ENCODE data around the gene SELENOV. TPM values are rescaled to one million over a fixed set of nuclear protein-coding genes. Genes with fewer than 3 reads are reported as not detected.
"Not testable (repeated sequence)": the region's sequence is repeated elsewhere in the genome, so short reads cannot be mapped to it uniquely, and the experiment has no call there.

The SELENOV gene
- total RNA-seq, 1 experiment from 2014 or later: 0.80 TPM

GRCh38 chr19:39475748-39476147 is 39.2 kb upstream of the SELENOV start:
- DNase-seq (ENCODE audit: low read depth, low spot score) (no peak), ATAC-seq (no peak)
- no peaks in the 10 kb centered on the region for H3K27me3 ChIP-seq (ENCODE audit: control insufficient read depth, insufficient read depth, low read length)
- intact Hi-C loops (cut with micrococcal nuclease; ENCODE audit: unreplicated experiment): no loop called here
- no TSS peak for BruUV-seq (replicated peaks)
- H3K27ac ChIP-seq (ENCODE audit: low read length): no peak overlapping the region
- peaks cover 59% of the 10 kb centered on the region for H3K36me3 ChIP-seq (ENCODE audit: control insufficient read depth, insufficient read depth, low read length)
- in situ Hi-C loops (cut with HindIII; ENCODE audit: low pct_unique_long_range_greater_than_20kb, low sequenced_read_pairs): no loop called here
- no peak overlapping the region for H3K4me3 ChIP-seq (ENCODE audit: low read depth in 2 of 2, low read length in 2 of 2)
- peaks cover 10% of the 10 kb centered on the region for H3K4me1 ChIP-seq (ENCODE audit: control insufficient read depth, insufficient read depth, low read length)
- TF ChIP-seq REST (IDR thresholded peaks at IDR 0.05; ENCODE audit: insufficient read depth in 1 of 2, low read depth in 2 of 2, low read length in 1 of 2): no peak
- TF ChIP-seq SIN3A (IDR thresholded peaks at IDR 0.05; ENCODE audit: borderline replicate concordance, insufficient read depth, low read depth, low read length): no peak
- TF ChIP-seq POLR2AphosphoS5 (IDR thresholded peaks at IDR 0.05; ENCODE audit: low read depth, low read length): no peak
- CTCF ChIA-PET: interaction anchor here (0.6 to 3.9 kb wide), 28 partner anchors 10 to 289 kb away, joined by 3 to 134 read pairs (median 17); partner anchors contain the start of genes DLL3, EID2, EID2B and PLEKHG2
- no peaks in the 10 kb centered on the region for H3K9me3 ChIP-seq (ENCODE audit: control insufficient read depth, insufficient read depth, low read depth, low read length)
- POLR2A ChIA-PET: interaction anchor here (0.6 to 3.5 kb wide), 15 partner anchors 12 to 118 kb away, joined by 3 to 36 read pairs (median 5); partner anchors contain the start of genes RPS16 and SELENOV

- peak overlapping the region; percentile 86 for H3K27ac ChIP-seq (ENCODE audit: low read length)
- intact Hi-C loops (cut with micrococcal nuclease; ENCODE audit: unreplicated experiment); BruUV-seq (replicated peaks); in situ Hi-C loops (cut with HindIII; ENCODE audit: low pct_unique_long_range_greater_than_20kb, low sequenced_read_pairs); H3K27me3 ChIP-seq (ENCODE audit: control insufficient read depth, insufficient read depth, low read length); ATAC-seq; H3K9me3 ChIP-seq (ENCODE audit: control insufficient read depth, insufficient read depth, low read depth, low read length); H3K4me3 ChIP-seq (ENCODE audit: low read depth in 2 of 2, low read length in 2 of 2); DNase-seq (ENCODE audit: low read depth, low spot score): not testable (repeated sequence)
- ChIA-PET CTCF (interaction anchor here (0.6 to 1.6 kb wide), 4 partner anchors 10 to 24 kb away, joined by 3 to 10 read pairs (median 4); no protein-coding TSS in a partner anchor), POLR2A (interaction anchor here (1.7 kb wide), 1 partner anchor 44 kb away, joined by 14 read pairs; the partner anchor contains the start of gene RPS16)
- peaks cover 23% of the 10 kb centered on the region for H3K4me1 ChIP-seq (ENCODE audit: control insufficient read depth, insufficient read depth, low read length)
- peaks cover 41% of the 10 kb centered on the region for H3K36me3 ChIP-seq (ENCODE audit: control insufficient read depth, insufficient read depth, low read length)
Observed at GRCh38 chr19:39479319-39479801, 35.6 kb upstream of the SELENOV start.

GRCh38 chr19:39479916-39480315 is 35.0 kb upstream of the SELENOV start:
- Histone ChIP-seq H3K9me3 (ENCODE audit: control insufficient read depth, insufficient read depth, low read depth, low read length) (no peaks in the 10 kb centered on the region), H3K27ac (ENCODE audit: low read length) (peak overlapping the region; percentile 86), H3K4me1 (ENCODE audit: control insufficient read depth, insufficient read depth, low read length) (peaks cover 23% of the 10 kb centered on the region), H3K27me3 (ENCODE audit: control insufficient read depth, insufficient read depth, low read length) (no peaks in the 10 kb centered on the region), H3K36me3 (ENCODE audit: control insufficient read depth, insufficient read depth, low read length) (peaks cover 39% of the 10 kb centered on the region), H3K4me3 (ENCODE audit: low read depth in 2 of 2, low read length in 2 of 2) (peak overlapping the region; percentile 39 to 55)
- ATAC-seq (peak; percentile 2), DNase-seq (ENCODE audit: low read depth, low spot score) (no peak)
- ChIA-PET POLR2A (interaction anchor here (0.6 to 2.3 kb wide), 21 partner anchors 11 to 372 kb away, joined by 3 to 46 read pairs (median 6); partner anchors contain the start of genes DLL3, EID2B, RPS16 and SUPT5H), CTCF (interaction anchor here (0.5 to 2.1 kb wide), 10 partner anchors 18 to 287 kb away, joined by 3 to 24 read pairs (median 8); partner anchors contain the start of genes DLL3, EID2B and SAMD4B)
- TF ChIP-seq REST (IDR thresholded peaks at IDR 0.05; ENCODE audit: insufficient read depth in 1 of 2, low read depth in 2 of 2, low read length in 1 of 2) (no peak), POLR2AphosphoS5 (IDR thresholded peaks at IDR 0.05; ENCODE audit: low read depth, low read length) (no peak), TCF7L2 (IDR thresholded peaks at IDR 0.05; ENCODE audit: low read depth, low read length) (no peak), SIN3A (IDR thresholded peaks at IDR 0.05; ENCODE audit: borderline replicate concordance, insufficient read depth, low read depth, low read length) (no peak), CTCF (IDR thresholded peaks at IDR 0.05) (no peak)
- in situ Hi-C loops (cut with HindIII; ENCODE audit: low pct_unique_long_range_greater_than_20kb, low sequenced_read_pairs) (no loop called here), intact Hi-C loops (cut with micrococcal nuclease; ENCODE audit: unreplicated experiment) (loop anchor here (2.0 kb wide), 1 partner anchor 27 kb away; no protein-coding TSS in a partner anchor)
- BruUV-seq (replicated peaks): TSS peak; percentile 97
